Measurements from ENCODE around the gene OR1D5.

- TF ChIP-seq CTCF (IDR thresholded peaks at IDR 0.05), result no peak
- no peak for TF ChIP-seq POLR2A (IDR thresholded peaks at IDR 0.05)
These were observed 13.6 kb downstream of the OR1D5 start for GRCh38 chr17:3049705-3050295.
